Left lung (tissue), 10 donors: ENCODE measurements around the gene TMEM117. TPM values are rescaled to one million over a fixed set of nuclear protein-coding genes. Genes with fewer than 3 reads are reported as not detected.
"Not testable (repeated sequence)": the region's sequence is repeated elsewhere in the genome, so short reads cannot be mapped to it uniquely, and the experiment has no call there.

Source experiments
- ATAC-seq: fragments of 200-7000 bp; cut with Tn5 transposase; one replicate; pipeline ENCODE4 v1.9.1; 2020; ENCODE audit warnings: moderate library complexity
- DNase-seq, 4 donors: peaks; one replicate each; pipeline ENCODE4 v3.0.0-alpha.2; 2013 to 2020
- H3K27ac ChIP-seq, 2 donors: fragments of 200-600 bp; sonication (generic) in 1 of 2; one replicate each; pipeline versions ENCODE4 v1.5.0 to v1.8.0; 2020 to 2021
- H3K27me3 ChIP-seq, 2 donors: fragments of 200-600 bp; sonication (generic) in 1 of 2; one replicate each; pipeline versions ENCODE4 v1.5.0 to v1.8.0; 2020 to 2021
- H3K36me3 ChIP-seq, 2 donors: fragments of 200-600 bp; sonication (generic) in 1 of 2; one replicate each; pipeline versions ENCODE4 v1.5.0 to v1.8.0; 2020 to 2021
- H3K4me1 ChIP-seq, 2 donors: fragments of 200-600 bp; one replicate each; pipeline ENCODE4 v1.8.0; 2021
- H3K4me3 ChIP-seq, 2 donors: fragments of 200-600 bp; sonication (generic) in 1 of 2; one replicate each; pipeline versions ENCODE4 v1.5.0 to v1.8.0; 2020 to 2021; ENCODE audit warnings: mild to moderate bottlenecking in 1 of 2
- H3K9me3 ChIP-seq, 2 donors: fragments of 200-600 bp; sonication (generic) in 1 of 2; one replicate each; pipeline versions ENCODE4 v1.5.0 to v1.8.0; 2020 to 2021
- intact Hi-C, 2 donors: fragments of 100-400 bp; cut with DNase I; formaldehyde crosslinking; loops; one replicate each; pipeline versions ENCODE4 v1.11.2 to v1.14.2; 2022
- polyA plus RNA-seq, 6 donors: library from polyadenylated mRNA; unstranded; fragments of 120-200 nt; gene quantifications; one replicate each; pipeline ENCODE4 v1.2.1, GENCODE V29; 2013; ENCODE audit not compliant: insufficient read length in 6 of 6
- total RNA-seq, 2 donors: library from RNA; stranded (reverse); fragmentation: NEBNext Ultra II Directional; extraction: Animal tissue kit (Norgen Biotek cat#: 25700); gene quantifications; one replicate each; pipeline ENCODE4 v1.2.1, GENCODE V29; 2021
- TF ChIP-seq, protein P1 (sequence below), 2 donors: fragments of 200-600 bp; sonication (generic) in 1 of 2; IDR thresholded peaks; one replicate each; pipeline versions ENCODE4 v1.5.0 to v1.8.0; 2021; ENCODE audit warnings: antibody characterized with exemption in 2 of 2
- donor health status: DM: no; HTN: yes; CAD: no.
- donor health status: DM: no; HTN: no; CAD: no.

Gene TMEM117
- total and polyA plus RNA-seq, 8 donors: 3.9 to 7.9 (median 6.7) TPM

DNA sequence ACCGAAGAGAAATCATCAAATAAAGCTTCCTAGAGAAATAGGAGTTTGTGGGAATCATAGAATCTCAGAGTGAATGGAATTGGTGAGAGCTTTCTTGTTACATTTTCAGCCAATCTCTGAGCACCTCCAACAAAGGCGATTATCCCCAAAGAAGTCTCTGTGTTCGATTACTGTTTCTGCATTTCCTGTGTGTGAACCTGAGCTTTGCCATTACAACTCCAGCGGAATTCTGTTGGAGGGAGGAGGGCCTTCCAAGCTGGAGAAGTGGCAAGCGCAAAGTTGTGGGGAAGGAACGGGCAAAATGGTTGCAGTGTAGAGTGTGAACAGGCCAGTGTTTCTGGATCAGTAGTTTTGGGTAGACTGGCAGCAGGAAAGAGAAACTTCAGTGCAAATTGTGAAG is 23.1 kb downstream of the TMEM117 start:
- intact Hi-C loops: no loop called here
- Histone ChIP-seq H3K9me3 (no peaks in the 10 kb centered on the region), H3K27me3 (no peaks in the 10 kb centered on the region), H3K4me3 (no peak overlapping the region), H3K27ac (no peak overlapping the region), H3K4me1 (no peaks in the 10 kb centered on the region), H3K36me3 (no peaks in the 10 kb centered on the region)
- DNase-seq (no peak), ATAC-seq (no peak)
- TF ChIP-seq, protein P1, sequence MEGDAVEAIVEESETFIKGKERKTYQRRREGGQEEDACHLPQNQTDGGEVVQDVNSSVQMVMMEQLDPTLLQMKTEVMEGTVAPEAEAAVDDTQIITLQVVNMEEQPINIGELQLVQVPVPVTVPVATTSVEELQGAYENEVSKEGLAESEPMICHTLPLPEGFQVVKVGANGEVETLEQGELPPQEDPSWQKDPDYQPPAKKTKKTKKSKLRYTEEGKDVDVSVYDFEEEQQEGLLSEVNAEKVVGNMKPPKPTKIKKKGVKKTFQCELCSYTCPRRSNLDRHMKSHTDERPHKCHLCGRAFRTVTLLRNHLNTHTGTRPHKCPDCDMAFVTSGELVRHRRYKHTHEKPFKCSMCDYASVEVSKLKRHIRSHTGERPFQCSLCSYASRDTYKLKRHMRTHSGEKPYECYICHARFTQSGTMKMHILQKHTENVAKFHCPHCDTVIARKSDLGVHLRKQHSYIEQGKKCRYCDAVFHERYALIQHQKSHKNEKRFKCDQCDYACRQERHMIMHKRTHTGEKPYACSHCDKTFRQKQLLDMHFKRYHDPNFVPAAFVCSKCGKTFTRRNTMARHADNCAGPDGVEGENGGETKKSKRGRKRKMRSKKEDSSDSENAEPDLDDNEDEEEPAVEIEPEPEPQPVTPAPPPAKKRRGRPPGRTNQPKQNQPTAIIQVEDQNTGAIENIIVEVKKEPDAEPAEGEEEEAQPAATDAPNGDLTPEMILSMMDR (IDR thresholded peaks at IDR 0.05): no peak

- intact Hi-C loops: no loop called here
- TF ChIP-seq, protein P1 (IDR thresholded peaks at IDR 0.05): no peak
- Histone ChIP-seq H3K27ac (no peak overlapping the region), H3K4me3 (no peak overlapping the region), H3K9me3 (no peaks in the 10 kb centered on the region), H3K27me3 (no peaks in the 10 kb centered on the region), H3K36me3 (no peaks in the 10 kb centered on the region), H3K4me1 (no peaks in the 10 kb centered on the region)
- DNase-seq: no peak
- no peak for ATAC-seq
Observed at GRCh38 chr12:43861015-43861839, 25.3 kb downstream of the TMEM117 start.

DNA sequence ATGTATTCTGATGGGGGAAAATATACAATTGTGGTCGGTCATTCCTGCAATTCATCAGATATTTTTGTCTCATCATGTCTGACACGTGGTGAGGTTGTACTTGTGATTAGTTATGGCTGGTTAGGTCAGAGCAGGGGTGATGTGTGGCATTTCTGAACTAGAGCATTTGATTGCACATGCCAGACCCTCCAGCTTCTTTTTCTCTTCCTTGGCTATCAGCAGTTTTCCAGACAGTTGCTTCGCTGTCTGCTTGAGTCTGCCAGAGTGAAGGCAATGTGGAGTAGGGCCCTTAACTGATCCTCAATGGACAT is 25.9 kb downstream of the TMEM117 start:
- Histone ChIP-seq H3K27ac (no peak overlapping the region), H3K4me3 (no peak overlapping the region), H3K36me3 (no peaks in the 10 kb centered on the region), H3K9me3 (no peaks in the 10 kb centered on the region), H3K27me3 (no peaks in the 10 kb centered on the region), H3K4me1 (no peaks in the 10 kb centered on the region)
- intact Hi-C loops: no loop called here
- TF ChIP-seq, protein P1 (IDR thresholded peaks at IDR 0.05): no peak
- no peak for DNase-seq
- ATAC-seq: no peak

DNA sequence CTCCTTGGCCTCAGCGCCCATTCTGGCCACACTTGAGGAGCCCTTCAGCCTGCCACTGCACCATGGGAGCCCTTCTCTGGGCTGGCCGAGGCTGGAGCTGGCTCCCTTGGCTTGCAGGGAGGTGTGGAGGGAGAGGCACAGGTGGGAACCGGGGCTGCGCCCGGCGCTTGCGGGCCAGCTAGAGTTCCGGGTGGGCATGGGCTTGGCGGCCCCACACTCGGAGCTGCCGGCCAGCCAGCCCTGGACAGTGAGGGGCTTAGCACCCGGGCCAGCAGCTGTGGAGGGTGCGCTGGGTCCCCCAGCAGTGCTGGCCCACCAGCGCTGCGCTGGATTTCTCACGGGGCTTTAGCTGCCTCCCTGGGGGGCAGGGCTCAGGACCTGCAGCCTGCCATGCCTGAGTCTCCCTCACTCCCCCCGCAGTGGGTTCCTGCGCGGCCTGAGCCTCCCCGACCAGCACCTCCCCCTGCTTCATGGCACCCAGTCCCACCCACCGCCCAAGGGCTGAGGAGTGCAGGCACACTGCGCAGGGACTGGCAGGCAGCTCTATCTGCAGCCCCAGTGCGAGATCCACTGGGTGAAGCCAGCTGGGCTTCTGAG is 28.0 kb downstream of the TMEM117 start:
- H3K27ac ChIP-seq: no peak overlapping the region
- ATAC-seq: no peak
- no peaks in the 10 kb centered on the region for H3K4me1 ChIP-seq
- H3K9me3 ChIP-seq: no peaks in the 10 kb centered on the region
- H3K36me3 ChIP-seq: no peaks in the 10 kb centered on the region
- no peak overlapping the region for H3K4me3 ChIP-seq
- TF ChIP-seq, protein P1 (IDR thresholded peaks at IDR 0.05): no peak
- no peaks in the 10 kb centered on the region for H3K27me3 ChIP-seq
- intact Hi-C loops: no loop called here
- DNase-seq: no peak

DNA sequence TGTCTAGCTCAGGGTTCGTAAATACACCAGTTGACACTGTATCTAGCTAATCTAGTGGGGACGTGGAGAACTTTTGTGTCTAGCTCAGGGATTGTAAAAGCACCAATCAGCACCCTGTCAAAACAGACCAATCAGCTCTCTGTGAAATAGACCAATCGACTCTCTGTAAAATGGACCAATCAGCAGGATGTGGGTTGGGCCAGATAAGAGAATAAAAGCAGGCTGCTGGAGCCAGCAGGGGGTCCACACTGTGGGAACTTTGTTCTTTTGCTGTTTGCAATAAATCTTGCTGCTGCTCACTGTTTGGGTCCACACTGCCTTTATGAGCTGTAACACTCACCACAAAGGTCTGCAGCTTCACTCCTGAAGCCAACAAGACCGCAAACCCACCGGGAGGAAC is 28.7 kb downstream of the TMEM117 start:
- H3K4me1 ChIP-seq, H3K9me3 ChIP-seq, H3K27me3 ChIP-seq, H3K4me3 ChIP-seq, H3K36me3 ChIP-seq, DNase-seq, ATAC-seq, H3K27ac ChIP-seq, intact Hi-C loops: not testable (repeated sequence)
